Sigmoid colon (tissue), 7 donors: ENCODE measurements around the gene NBEAL2. TPM values are rescaled to one million over a fixed set of nuclear protein-coding genes. Genes with fewer than 3 reads are reported as not detected.
A peak's percentile ranks its signal among the peaks of the same experiment; 100 is the strongest.

Source experiments
- DNase-seq: peaks from one replicate; pipeline ENCODE4 v3.0.0-alpha.2; 2019
- H3K27ac ChIP-seq, 4 donors: fragments of 200-600 bp; sonication (generic); one replicate each; pipeline ENCODE4 v1.5.1; 2016 to 2019; ENCODE audit warnings: mild to moderate bottlenecking in 1 of 4
- H3K27me3 ChIP-seq, 3 donors: fragments of 200-600 bp; sonication (generic); one replicate each; pipeline ENCODE4 v1.5.1; 2019; ENCODE audit warnings: mild to moderate bottlenecking in 1 of 3
- H3K36me3 ChIP-seq, 4 donors: fragments of 200-600 bp; sonication (generic); one replicate each; pipeline ENCODE4 v1.5.1; 2016 to 2019
- H3K4me1 ChIP-seq, 4 donors: fragments of 200-600 bp; sonication (generic); one replicate each; pipeline ENCODE4 v1.5.1; 2017 to 2019
- H3K4me3 ChIP-seq, 4 donors: fragments of 200-600 bp; sonication (generic); one replicate each; pipeline ENCODE4 v1.5.1; 2017 to 2019; ENCODE audit warnings: mild to moderate bottlenecking in 2 of 4, moderate library complexity in 1 of 4
- H3K9me3 ChIP-seq, 4 donors: fragments of 200-600 bp in 3 of 4; sonication (generic) in 3 of 4; one replicate each; pipeline versions ENCODE4 v1.5.1 to v1.6.1; 2013 to 2019
- CTCF ChIP-seq, 4 experiments: fragments of 450-650 bp in 3 of 4; fragments of 200-600 bp in 1 of 4; IDR thresholded peaks; one replicate each; pipeline ENCODE4 v1.5.1; 2016 to 2019; ENCODE audit warnings: antibody characterized with exemption in 4 of 4, mild to moderate bottlenecking in 3 of 4, moderate library complexity in 2 of 4
- EP300 ChIP-seq, 4 donors: sonication (generic); formaldehyde crosslinking; IDR thresholded peaks; one replicate each; pipeline ENCODE4 v1.6.1; 2017; ENCODE audit warnings: antibody characterized with exemption in 4 of 4
- POLR2A ChIP-seq, 2 donors: fragments of 450-650 bp; IDR thresholded peaks; one replicate each; pipeline ENCODE4 v1.6.1; 2016; ENCODE audit warnings: antibody characterized with exemption in 2 of 2, mild to moderate bottlenecking in 2 of 2, moderate library complexity in 2 of 2
- POLR2AphosphoS5 ChIP-seq, 4 donors: sonication (generic); formaldehyde crosslinking; IDR thresholded peaks; one replicate each; pipeline ENCODE4 v1.6.1; 2017; ENCODE audit warnings: antibody characterized with exemption in 4 of 4
- WGBS, 2 donors: extraction: QIAGEN DNeasy Blood & Tissue Kit; methylation state at CpG; one replicate each; pipeline ENCODE4 v1.1.7; 2013; 5-methylcytosine and 5-hydroxymethylcytosine counted together
- intact Hi-C: fragments of 100-400 bp; cut with DNase I; formaldehyde crosslinking; loops from one replicate; pipeline ENCODE4 v1.15.1; 2023
- polyA plus RNA-seq, 3 donors: library from polyadenylated mRNA; stranded (reverse); fragments of 200-250 nt; gene quantifications; one replicate each; pipeline ENCODE4 v1.2.3, GENCODE V29; 2013
- total RNA-seq, 4 donors: library from RNA; depleted of rRNA; stranded (reverse); fragments of >200 nt; gene quantifications; one replicate each; pipeline ENCODE4 v1.1.0, GENCODE V29; 2016
- donor health status: healthy with polysubstance abuse.
- donor health status: Bipolar disorder and iron deficiency.
- donor health status: healthy.

The NBEAL2 gene
- total and polyA plus RNA-seq, 7 donors: 7.8 to 88.0 (median 12.5) TPM

- TF ChIP-seq POLR2A (IDR thresholded peaks at IDR 0.05) (no peak), EP300 (IDR thresholded peaks at IDR 0.05) (no peak), POLR2AphosphoS5 (IDR thresholded peaks at IDR 0.05) (no peak), CTCF (IDR thresholded peaks at IDR 0.05) (no peak)
- H3K4me3 ChIP-seq: no peak overlapping the region
- peaks cover 0 to 4% (median 2%) of the 10 kb centered on the region in 4 donors for H3K36me3 ChIP-seq
- no peaks in the 10 kb centered on the region for H3K27me3 ChIP-seq
- no peaks in the 10 kb centered on the region for H3K9me3 ChIP-seq
- H3K4me1 ChIP-seq: peaks cover 0 to 83% (median 69%) of the 10 kb centered on the region in 4 donors
- peak overlapping the region in 1 of 4 donors; percentile 49 for H3K27ac ChIP-seq
- DNase-seq: no peak
- intact Hi-C loops: no loop called here
- 56 to 74% methylated on average over 4 of the region's 4 CpGs for WGBS, 2 donors
These were observed 31.9 kb upstream of the NBEAL2 start for GRCh38 chr3:46947546-46947901.

GRCh38 chr3:46947981-46948791, 31.3 kb upstream of the NBEAL2 start:
- H3K27ac ChIP-seq: peak overlapping the region in 2 of 4 donors; percentile 28 to 49
- intact Hi-C loops: no loop called here
- DNase-seq: no peak
- H3K27me3 ChIP-seq: no peaks in the 10 kb centered on the region
- H3K9me3 ChIP-seq: no peaks in the 10 kb centered on the region
- no peak overlapping the region for H3K4me3 ChIP-seq
- peaks cover 0 to 4% (median 2%) of the 10 kb centered on the region in 4 donors for H3K36me3 ChIP-seq
- TF ChIP-seq POLR2AphosphoS5 (IDR thresholded peaks at IDR 0.05): no peak
- no peak for TF ChIP-seq EP300 (IDR thresholded peaks at IDR 0.05)
- no peak for TF ChIP-seq CTCF (IDR thresholded peaks at IDR 0.05)
- no peak for TF ChIP-seq POLR2A (IDR thresholded peaks at IDR 0.05)
- H3K4me1 ChIP-seq: peaks cover 0 to 83% (median 68%) of the 10 kb centered on the region in 4 donors
- WGBS, 2 donors: 10 to 50% methylated on average over 19 of the region's 19 CpGs

- H3K4me1 ChIP-seq: peaks cover 0 to 83% (median 67%) of the 10 kb centered on the region in 4 donors
- peak; percentile 65 for DNase-seq
- WGBS, 2 donors: 14 to 36% methylated on average over 6 of the region's 6 CpGs
- peak overlapping the region in 2 of 4 donors; percentile 28 to 49 for H3K27ac ChIP-seq
- TF ChIP-seq POLR2A (IDR thresholded peaks at IDR 0.05) (no peak), CTCF (IDR thresholded peaks at IDR 0.05) (no peak), EP300 (IDR thresholded peaks at IDR 0.05) (no peak), POLR2AphosphoS5 (IDR thresholded peaks at IDR 0.05) (no peak)
- H3K36me3 ChIP-seq: peaks cover 0 to 4% (median 2%) of the 10 kb centered on the region in 4 donors
- H3K9me3 ChIP-seq: no peaks in the 10 kb centered on the region
- H3K4me3 ChIP-seq: no peak overlapping the region
- no peaks in the 10 kb centered on the region for H3K27me3 ChIP-seq
- intact Hi-C loops: no loop called here
These were observed 30.4 kb upstream of the NBEAL2 start for GRCh38 chr3:46948830-46949671.

GRCh38 chr3:46950177-46950576, 29.3 kb upstream of the NBEAL2 start:
- no peak for DNase-seq
- TF ChIP-seq POLR2A (IDR thresholded peaks at IDR 0.05) (no peak), POLR2AphosphoS5 (IDR thresholded peaks at IDR 0.05) (no peak), CTCF (IDR thresholded peaks at IDR 0.05) (no peak), EP300 (IDR thresholded peaks at IDR 0.05) (no peak)
- Histone ChIP-seq H3K27me3 (no peaks in the 10 kb centered on the region), H3K36me3 (peaks cover 0 to 4% (median 2%) of the 10 kb centered on the region in 4 donors), H3K4me1 (peaks cover 0 to 83% (median 63%) of the 10 kb centered on the region in 4 donors), H3K4me3 (no peak overlapping the region), H3K27ac (no peak overlapping the region), H3K9me3 (no peaks in the 10 kb centered on the region)
- 93 to 94% methylated on average over 2 of the region's 2 CpGs for WGBS, 2 donors
- intact Hi-C loops: no loop called here
